Endothelial cell of umbilical vein (primary cell): Measurements from ENCODE around the gene SMARCD1. TPM values are rescaled to one million over a fixed set of nuclear protein-coding genes. Genes with fewer than 3 reads are reported as not detected.

Source experiments
- BruUV-seq: library from RNA; stranded (reverse); fragments of 400-500 nt; replicated peaks from 2 replicates; lab custom pipeline; 2021; lab: Mats Ljungman, UMichigan
- CTCF ChIA-PET: fragments of 300-600, 350-600 bp; sonication (Branson Sonifier 250); formaldehyde crosslinking; loops from one replicate; lab custom pipeline; 2021; ENCODE audit warnings: antibody characterized with exemption, inconsistent platforms; lab: Charles Lee
- POLR2A ChIA-PET: fragments of 300-600, 350-600 bp; sonication (Branson Sonifier 250); formaldehyde crosslinking; loops from one replicate; lab custom pipeline; 2021; ENCODE audit warnings: antibody characterized with exemption, inconsistent platforms; lab: Charles Lee
- DNase-seq: peaks from one replicate; pipeline ENCODE4 v3.0.0-alpha.2; 2011; ENCODE audit warnings: low read depth, low spot score
- FAIRE-seq: peaks from 2 replicates; lab custom pipeline; 2011; peaks lifted over from hg19 to GRCh38; lab: Jason Lieb, UNC
- H2AFZ ChIP-seq: 2 replicates; pipeline ENCODE4 v1.6.0; 2012; ENCODE audit warnings: low read depth, low read length, control low read depth, inconsistent platforms
- H3K27ac ChIP-seq: 2 replicates; pipeline ENCODE4 v1.5.1; 2011; ENCODE audit warnings: low read depth, mild to moderate bottlenecking, control low read depth, low read length, moderate library complexity; ENCODE audit not compliant: insufficient read depth
- H3K27me3 ChIP-seq, 2 experiments: 2 replicates each; pipeline versions ENCODE4 v1.6.0 to v1.6.1; 2011; ENCODE audit warnings: low read length in 2 of 2, mixed read lengths in 1 of 2; ENCODE audit not compliant: control insufficient read depth in 2 of 2, insufficient read depth in 2 of 2
- H3K36me3 ChIP-seq, 2 experiments: 2 replicates in 1 of 2; 3 replicates in 1 of 2; pipeline ENCODE4 v1.5.1; 2011; ENCODE audit warnings: low read length in 2 of 2, mild to moderate bottlenecking in 1 of 2, moderate library complexity in 1 of 2; ENCODE audit not compliant: control insufficient read depth in 2 of 2, insufficient read depth in 2 of 2; ENCODE audit errors: extremely low read depth in 1 of 2
- H3K4me1 ChIP-seq: 3 replicates; pipeline ENCODE4 v1.5.1; 2011; ENCODE audit warnings: mild to moderate bottlenecking, low read length; ENCODE audit not compliant: control insufficient read depth, insufficient read depth; ENCODE audit errors: extremely low read depth
- H3K4me2 ChIP-seq: 2 replicates; pipeline ENCODE4 v1.6.1; 2011; ENCODE audit warnings: low read length, control low read depth, mixed read lengths; ENCODE audit not compliant: insufficient read depth
- H3K4me3 ChIP-seq, 3 experiments: fragments of 200-600 bp in 1 of 3; sonication (generic), shearing (Covaris generic) in 1 of 3; replicated peaks in 1 of 3; 2 replicates each; pipeline ENCODE4 v1.5.1; 2011 to 2016; ENCODE audit warnings: control low read depth in 3 of 3, low read length in 3 of 3, mild to moderate bottlenecking in 2 of 3, inconsistent platforms in 1 of 3, low read depth in 1 of 3, moderate library complexity in 1 of 3; ENCODE audit not compliant: insufficient read depth in 1 of 3
- H3K79me2 ChIP-seq: 2 replicates; pipeline ENCODE4 v1.6.0; 2012; ENCODE audit warnings: low read length, inconsistent platforms; ENCODE audit not compliant: control insufficient read depth, insufficient read depth
- H3K9ac ChIP-seq: replicated peaks from 2 replicates; pipeline ENCODE3; 2011; ENCODE audit warnings: low read length, control low read depth; ENCODE audit not compliant: insufficient read depth; ENCODE audit errors: extremely low read depth
- H3K9me1 ChIP-seq: replicated peaks from 3 replicates; pipeline ENCODE4 v1.6.0; 2011; ENCODE audit warnings: mild to moderate bottlenecking, low read length; ENCODE audit not compliant: control insufficient read depth, insufficient read depth; ENCODE audit errors: extremely low read depth
- H3K9me3 ChIP-seq: replicated peaks from 2 replicates; pipeline ENCODE4 v1.5.1; 2012; ENCODE audit warnings: low read length, inconsistent platforms; ENCODE audit not compliant: control insufficient read depth, insufficient read depth
- H4K20me1 ChIP-seq: replicated peaks from 2 replicates; pipeline ENCODE3; 2011; ENCODE audit warnings: mild to moderate bottlenecking, low read length; ENCODE audit not compliant: control insufficient read depth, insufficient read depth; ENCODE audit errors: extremely low read depth
- CTCF ChIP-seq, 2 donors: IDR thresholded peaks; 1 replicate in 1 of 2; 2 replicates in 1 of 2; pipeline ENCODE4 v1.5.1; 2011; ENCODE audit warnings: low read length in 2 of 2, mild to moderate bottlenecking in 2 of 2, moderate library complexity in 2 of 2, control low read depth in 1 of 2, inconsistent platforms in 1 of 2, low read depth in 1 of 2; ENCODE audit not compliant: insufficient read depth in 1 of 2; ENCODE audit errors: extremely low read depth in 1 of 2
- EZH2 ChIP-seq: IDR thresholded peaks from 2 replicates; pipeline ENCODE4 v1.6.1; 2012; ENCODE audit warnings: borderline replicate concordance, low read depth, mild to moderate bottlenecking, moderate library complexity, low read length, inconsistent platforms; ENCODE audit not compliant: severe bottlenecking
- FOS ChIP-seq: IDR thresholded peaks from 2 replicates; pipeline ENCODE4 v1.6.1; 2011; ENCODE audit warnings: mild to moderate bottlenecking, low read length, moderate library complexity, borderline replicate concordance; ENCODE audit not compliant: insufficient read depth
- GATA2 ChIP-seq: IDR thresholded peaks from 2 replicates; pipeline ENCODE4 v1.7.0; 2011; ENCODE audit warnings: low read depth, mild to moderate bottlenecking, moderate library complexity, mixed read lengths, low read length; ENCODE audit not compliant: insufficient read length, insufficient read depth
- JUN ChIP-seq: IDR thresholded peaks from 2 replicates; pipeline ENCODE4 v1.6.1; 2011; ENCODE audit warnings: borderline replicate concordance, low read depth; ENCODE audit not compliant: insufficient read length, insufficient read depth
- MAX ChIP-seq: IDR thresholded peaks from 2 replicates; pipeline ENCODE4 v1.6.1; 2011; ENCODE audit not compliant: insufficient read depth, insufficient read length
- MYC ChIP-seq: IDR thresholded peaks from one replicate; pipeline ENCODE4 v1.6.1; 2011; ENCODE audit warnings: mild to moderate bottlenecking, low read depth, low read length
- POLR2A ChIP-seq: IDR thresholded peaks from 2 replicates; pipeline ENCODE4 v1.6.1; 2012; ENCODE audit warnings: low read depth, mild to moderate bottlenecking, control low read depth, low read length
- POLR2AphosphoS5 ChIP-seq: IDR thresholded peaks from 2 replicates; pipeline ENCODE4 v1.6.1; 2012; ENCODE audit warnings: low read depth, mild to moderate bottlenecking, control low read depth, low read length, moderate library complexity; ENCODE audit not compliant: insufficient read depth
- dilution Hi-C: fragments of 300-500 bp; cut with MboI; formaldehyde crosslinking; loops from one replicate; pipeline ENCODE4 v1.15.0; 2019; ENCODE audit warnings: low sequenced_read_pairs; ENCODE audit not compliant: extremely low pct_ligation_motif_present
- intact Hi-C: fragments of 100-400 bp; cut with micrococcal nuclease; formaldehyde crosslinking; loops from one replicate; pipeline ENCODE4 v1.10.0; 2022
- polyA plus RNA-seq, 4 experiments: library from polyadenylated mRNA; depleted of rRNA in 3 of 4; stranded (reverse) in 3 of 4; unstranded in 1 of 4; fragments of >200 nt; gene quantifications; 2 replicates each; pipeline versions ENCODE4 v1.2.1 to v1.2.3, GENCODE V29; 2011 to 2012; ENCODE audit warnings: missing spikeins in 1 of 4
- total RNA-seq: library from RNA; stranded (reverse); gene quantifications from 2 replicates; pipeline ENCODE4 v1.2.3, GENCODE V29; 2021

Gene SMARCD1
- total and polyA plus RNA-seq, 2 donors (not counting 3 experiments of a cell fraction or from before 2014, with no cell fraction given) = 86.6 to 94.2 TPM

GRCh38 chr12:50102646-50103309 is 17.6 kb downstream of the SMARCD1 start:
- H4K20me1 ChIP-seq = no peaks in the 10 kb centered on the region
- no peak overlapping the region for H2AFZ ChIP-seq
- FAIRE-seq (no peak), DNase-seq (no peak)
- H3K9me3 ChIP-seq = no peaks in the 10 kb centered on the region
- no peak overlapping the region for H3K9ac ChIP-seq
- TF ChIP-seq JUN = no peak
- TF ChIP-seq FOS = no peak
- no peak for TF ChIP-seq POLR2AphosphoS5
- H3K36me3 ChIP-seq = peaks cover 6 to 25% of the 10 kb centered on the region in 2 experiments
- CTCF ChIA-PET = interaction anchor here (0.8 to 6.4 kb wide), 8 partner anchors 8 to 212 kb away, joined by 3 to 80 read pairs (median 8); partner anchors contain the start of genes COX14 and SMARCD1
- dilution Hi-C loops = no loop called here
- no peak overlapping the region for H3K27ac ChIP-seq
- H3K27me3 ChIP-seq = no peaks in the 10 kb centered on the region
- POLR2A ChIA-PET = interaction anchor here (1.2 kb wide), 1 partner anchor 9 kb away, joined by 4 read pairs; no protein-coding TSS in a partner anchor
- no peaks in the 10 kb centered on the region for H3K4me1 ChIP-seq
- intact Hi-C loops = no loop called here
- H3K9me1 ChIP-seq = no peaks in the 10 kb centered on the region
- no TSS peak for BruUV-seq
- H3K4me3 ChIP-seq = no peak overlapping the region
- H3K79me2 ChIP-seq = no peaks in the 10 kb centered on the region
- H3K4me2 ChIP-seq = no peak overlapping the region

- no peak for DNase-seq
- H4K20me1 ChIP-seq = no peaks in the 10 kb centered on the region
- H3K9me3 ChIP-seq = no peaks in the 10 kb centered on the region
- no peak overlapping the region for H3K4me3 ChIP-seq
- no peaks in the 10 kb centered on the region for H3K4me1 ChIP-seq
- peaks cover under 1 to 20% of the 10 kb centered on the region in 2 experiments for H3K36me3 ChIP-seq
- intact Hi-C loops = no loop called here
- POLR2A ChIA-PET = interaction anchor here (0.6 to 1.2 kb wide), 2 partner anchors 9 to 12 kb away, joined by 4 to 7 read pairs; no protein-coding TSS in a partner anchor
- H3K27ac ChIP-seq = no peak overlapping the region
- H3K79me2 ChIP-seq = no peaks in the 10 kb centered on the region
- no peak overlapping the region for H3K4me2 ChIP-seq
- no peaks in the 10 kb centered on the region for H3K27me3 ChIP-seq
- no peak for FAIRE-seq
- no peaks in the 10 kb centered on the region for H3K9me1 ChIP-seq
- CTCF ChIA-PET = interaction anchor here (1.2 to 6.4 kb wide), 4 partner anchors 8 to 211 kb away, joined by 8 to 80 read pairs (median 14); partner anchors contain the start of gene COX14
- TF ChIP-seq POLR2AphosphoS5 (no peak), MYC (no peak), EZH2 (no peak), POLR2A (no peak), FOS (no peak), CTCF (IDR thresholded peaks at IDR 0.05; ENCODE audit: extremely low read depth in 1 of 2, insufficient read depth in 1 of 2, low read depth in 1 of 2, low read length in 2 of 2) (no peak), JUN (no peak), GATA2 (no peak), MAX (no peak)
- dilution Hi-C loops = no loop called here
- BruUV-seq = no TSS peak
- H3K9ac ChIP-seq = no peak overlapping the region
- H2AFZ ChIP-seq = no peak overlapping the region
Observed at GRCh38 chr12:50103351-50103750, 18.2 kb downstream of the SMARCD1 start.
